Activated naive CD8-positive, alpha-beta T cell treated with anti-CD3 and anti-CD28 coated beads, Interleukin-2, amount 50 U/mL, for 24 hours (primary cell): ENCODE results near the gene FER.
"Not testable (repeated sequence)": the region's sequence is repeated elsewhere in the genome, so short reads cannot be mapped to it uniquely, and the experiment has no call there.

Source experiments
- ATAC-seq: fragments of 150-1000 bp; cut with Tn5 transposase; one replicate; pipeline ENCODE4 v1.10.0; 2021
- DNase-seq: peaks from one replicate; pipeline ENCODE4 v3.0.0; 2021
- H3K27ac Mint-ChIP-seq: one replicate; pipeline ENCODE4 v1.8.0; 2021; ENCODE audit warnings: mild to moderate bottlenecking, mixed read lengths
- H3K27me3 Mint-ChIP-seq: one replicate; pipeline ENCODE4 v1.8.0; 2021; ENCODE audit warnings: mixed read lengths
- H3K36me3 Mint-ChIP-seq: one replicate; pipeline ENCODE4 v1.8.0; 2021; ENCODE audit warnings: low read depth, mixed read lengths
- H3K4me1 Mint-ChIP-seq: one replicate; pipeline ENCODE4 v1.8.0; 2021; ENCODE audit warnings: mixed read lengths
- H3K4me3 Mint-ChIP-seq: one replicate; pipeline ENCODE4 v1.8.0; 2021; ENCODE audit warnings: mild to moderate bottlenecking, moderate library complexity, mixed read lengths
- H3K9me3 Mint-ChIP-seq: one replicate; pipeline ENCODE4 v1.8.0; 2021; ENCODE audit warnings: mixed read lengths

The FER gene

DNA sequence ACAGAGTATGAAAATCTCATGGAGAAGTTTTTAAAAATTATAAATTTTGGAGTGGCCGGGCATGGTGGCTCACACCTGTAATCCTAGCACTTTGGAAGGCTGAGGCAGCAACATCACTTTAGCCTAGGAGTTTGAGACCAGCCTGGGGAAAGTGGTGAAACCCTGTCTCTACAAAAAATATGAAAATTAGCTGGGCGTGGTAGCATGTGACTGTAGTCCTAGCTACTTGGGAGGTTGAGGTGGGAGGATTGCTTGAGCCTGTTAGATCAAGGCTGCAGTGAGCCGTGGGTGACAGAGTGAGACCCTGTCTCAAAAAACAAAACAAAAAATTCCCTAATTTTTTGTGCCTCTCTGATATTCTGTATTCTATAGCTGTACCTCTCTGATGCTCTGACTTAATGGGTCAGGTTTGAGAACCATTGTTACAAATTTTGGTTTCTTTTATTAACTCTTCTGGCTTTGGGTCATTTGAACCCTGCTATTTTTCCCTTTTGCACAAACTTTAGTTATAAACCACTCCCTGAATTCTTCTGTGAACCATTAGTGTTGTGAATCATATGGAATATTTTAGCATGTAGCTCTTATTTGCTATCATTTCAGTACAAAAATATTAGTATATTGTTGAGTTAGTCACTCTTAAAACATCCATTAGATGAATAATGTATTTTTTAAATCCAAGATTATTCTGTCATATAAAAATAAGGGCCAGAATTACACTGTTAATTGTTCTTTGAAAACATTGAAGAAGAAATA lies 51.0 kb downstream of the FER start:
- Mint-ChIP-seq H3K27me3 (no peaks in the 10 kb centered on the region), H3K4me3 (no peak overlapping the region), H3K36me3 (peaks cover 27% of the 10 kb centered on the region), H3K4me1 (peaks cover 7% of the 10 kb centered on the region), H3K9me3 (peaks cover 7% of the 10 kb centered on the region), H3K27ac (no peak overlapping the region)
- DNase-seq = no peak
- no peak for ATAC-seq

GRCh38 chr5:108801301-108801700 lies 53.6 kb downstream of the FER start:
- ATAC-seq (no peak), DNase-seq (no peak)
- peaks cover 7% of the 10 kb centered on the region for H3K4me1 Mint-ChIP-seq
- H3K9me3 Mint-ChIP-seq = peaks cover 14% of the 10 kb centered on the region
- H3K36me3 Mint-ChIP-seq = peaks cover 38% of the 10 kb centered on the region
- H3K27me3 Mint-ChIP-seq = no peaks in the 10 kb centered on the region
- no peak overlapping the region for H3K4me3 Mint-ChIP-seq
- H3K27ac Mint-ChIP-seq = no peak overlapping the region

- peak; percentile 93 for ATAC-seq
- DNase-seq = no peak
- no peaks in the 10 kb centered on the region for H3K27me3 Mint-ChIP-seq
- H3K36me3 Mint-ChIP-seq = peaks cover 38% of the 10 kb centered on the region
- H3K4me3 Mint-ChIP-seq = no peak overlapping the region
- H3K4me1 Mint-ChIP-seq = peaks cover 7% of the 10 kb centered on the region
- H3K9me3 Mint-ChIP-seq = peaks cover 18% of the 10 kb centered on the region
- H3K27ac Mint-ChIP-seq = no peak overlapping the region
Observed at GRCh38 chr5:108801776-108802175, 54.1 kb downstream of the FER start.

- Mint-ChIP-seq H3K9me3 (peaks cover 20% of the 10 kb centered on the region), H3K36me3 (peaks cover 14% of the 10 kb centered on the region), H3K27ac (no peak overlapping the region), H3K27me3 (no peaks in the 10 kb centered on the region), H3K4me3 (no peak overlapping the region), H3K4me1 (no peaks in the 10 kb centered on the region)
- no peak for ATAC-seq
- no peak for DNase-seq
Observed at GRCh38 chr5:108810717-108811116, 63.0 kb downstream of the FER start.

GRCh38 chr5:108813673-108814072 lies 66.0 kb downstream of the FER start:
- H3K27me3 Mint-ChIP-seq = no peaks in the 10 kb centered on the region
- H3K4me1 Mint-ChIP-seq = peaks cover 2% of the 10 kb centered on the region
- ATAC-seq (no peak), DNase-seq (no peak)
- H3K4me3 Mint-ChIP-seq = no peak overlapping the region
- peaks cover 2% of the 10 kb centered on the region for H3K36me3 Mint-ChIP-seq
- H3K27ac Mint-ChIP-seq = no peak overlapping the region
- H3K9me3 Mint-ChIP-seq = peaks cover 3% of the 10 kb centered on the region

DNA sequence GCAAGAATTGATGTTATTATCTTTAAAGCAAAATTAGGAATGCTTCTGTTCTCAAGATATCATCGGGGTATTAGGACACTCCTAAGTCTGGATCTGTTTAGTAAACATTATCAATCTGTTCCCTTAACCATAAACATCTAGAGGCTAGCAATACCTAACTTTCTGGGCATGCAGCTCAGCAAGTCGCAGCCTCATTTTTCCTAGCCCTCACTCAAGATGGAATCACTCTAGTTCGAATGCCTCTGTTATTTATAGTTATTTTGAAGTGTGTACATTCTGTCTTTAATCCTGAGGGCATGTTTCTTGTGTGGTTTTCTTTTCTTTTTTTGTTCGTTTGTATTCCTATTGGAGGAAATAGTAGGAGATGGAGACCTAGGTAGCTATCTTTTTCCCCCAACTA lies 66.9 kb downstream of the FER start:
- Mint-ChIP-seq H3K27me3 (no peaks in the 10 kb centered on the region), H3K4me3 (no peak overlapping the region), H3K4me1 (peaks cover 2% of the 10 kb centered on the region), H3K27ac (no peak overlapping the region), H3K36me3 (no peaks in the 10 kb centered on the region), H3K9me3 (peaks cover 3% of the 10 kb centered on the region)
- ATAC-seq = no peak
- no peak for DNase-seq

- no peaks in the 10 kb centered on the region for H3K27me3 Mint-ChIP-seq
- H3K27ac Mint-ChIP-seq = no peak overlapping the region
Observed at GRCh38 chr5:108818613-108819272, 71.0 kb downstream of the FER start.

DNA sequence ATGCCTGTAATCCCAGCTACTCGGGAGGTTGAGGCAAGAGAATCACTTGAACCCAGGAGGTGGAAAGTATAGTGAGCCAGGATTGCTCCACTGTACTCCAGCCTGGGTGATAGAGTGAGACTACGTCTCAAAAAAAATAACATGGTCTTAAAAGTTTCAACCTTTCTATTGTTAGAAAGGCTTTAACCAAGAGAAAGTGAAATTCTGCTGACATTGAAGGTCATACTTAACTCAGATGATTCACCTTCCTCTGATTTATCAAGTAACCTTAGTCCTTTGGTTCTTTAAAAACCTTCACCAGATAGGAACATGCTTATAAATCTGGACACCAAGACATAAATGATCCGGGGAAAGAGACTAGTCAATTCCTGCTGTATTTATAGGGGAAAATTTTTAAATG lies 73.3 kb downstream of the FER start:
- no peak overlapping the region for H3K4me3 Mint-ChIP-seq
- no peak overlapping the region for H3K27ac Mint-ChIP-seq
- peaks cover 9% of the 10 kb centered on the region for H3K9me3 Mint-ChIP-seq
- H3K4me1 Mint-ChIP-seq = peaks cover 2% of the 10 kb centered on the region
- DNase-seq (no peak), ATAC-seq (no peak)
- H3K27me3 Mint-ChIP-seq = no peaks in the 10 kb centered on the region
- H3K36me3 Mint-ChIP-seq = peaks cover 2% of the 10 kb centered on the region

More at GRCh38 chr5:108818613-108819272, 71.0 kb downstream of the FER start:
- Mint-ChIP-seq H3K9me3 (peaks cover 9% of the 10 kb centered on the region), H3K4me3 (no peak overlapping the region), H3K4me1 (peaks cover 2% of the 10 kb centered on the region), H3K36me3 (peaks cover 2% of the 10 kb centered on the region)
- ATAC-seq = peak; percentile 100
- DNase-seq = no peak

GRCh38 chr5:108822211-108822947 lies 74.7 kb downstream of the FER start:
- H3K27ac Mint-ChIP-seq = no peak overlapping the region
- peaks cover 2% of the 10 kb centered on the region for H3K4me1 Mint-ChIP-seq
- no peak overlapping the region for H3K4me3 Mint-ChIP-seq
- no peak for ATAC-seq
- peaks cover 9% of the 10 kb centered on the region for H3K9me3 Mint-ChIP-seq
- DNase-seq = no peak
- no peaks in the 10 kb centered on the region for H3K27me3 Mint-ChIP-seq
- H3K36me3 Mint-ChIP-seq = peaks cover 2% of the 10 kb centered on the region

- peaks cover 4% of the 10 kb centered on the region for H3K9me3 Mint-ChIP-seq
- no peak overlapping the region for H3K4me3 Mint-ChIP-seq
- DNase-seq (no peak), ATAC-seq (no peak)
- no peaks in the 10 kb centered on the region for H3K27me3 Mint-ChIP-seq
- H3K27ac Mint-ChIP-seq = no peak overlapping the region
- no peaks in the 10 kb centered on the region for H3K4me1 Mint-ChIP-seq
- no peaks in the 10 kb centered on the region for H3K36me3 Mint-ChIP-seq
Observed at GRCh38 chr5:108827131-108827530, 79.4 kb downstream of the FER start.

GRCh38 chr5:108830705-108831276 lies 83.1 kb downstream of the FER start:
- no peak for ATAC-seq
- no peak for DNase-seq
- Mint-ChIP-seq H3K4me3 (no peak overlapping the region), H3K36me3 (no peaks in the 10 kb centered on the region), H3K4me1 (no peaks in the 10 kb centered on the region), H3K27ac (no peak overlapping the region), H3K9me3 (no peaks in the 10 kb centered on the region), H3K27me3 (no peaks in the 10 kb centered on the region)

DNA sequence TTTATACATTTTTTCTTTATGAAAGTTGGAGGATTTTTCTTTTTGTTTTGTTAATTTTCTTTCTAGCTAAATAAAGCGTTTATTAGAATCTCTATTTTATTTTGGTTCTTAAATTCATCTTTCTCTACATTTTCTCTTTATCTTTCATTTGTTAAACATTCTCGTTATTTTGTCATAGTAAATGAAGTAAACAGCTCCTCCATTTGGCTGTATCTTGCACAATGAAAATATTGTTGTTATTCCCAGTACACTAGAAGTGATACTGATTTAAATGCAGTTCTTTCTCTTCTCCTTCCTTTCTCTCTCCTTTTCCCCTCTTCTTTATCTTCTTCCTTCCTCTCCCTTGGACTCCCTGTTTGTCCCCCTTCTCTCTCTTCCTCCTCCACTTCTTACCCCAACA lies 88.8 kb downstream of the FER start:
- no peak overlapping the region for H3K4me3 Mint-ChIP-seq
- DNase-seq (no peak), ATAC-seq (no peak)
- H3K4me1 Mint-ChIP-seq = no peaks in the 10 kb centered on the region
- H3K27ac Mint-ChIP-seq = no peak overlapping the region
- no peaks in the 10 kb centered on the region for H3K9me3 Mint-ChIP-seq
- H3K27me3 Mint-ChIP-seq = no peaks in the 10 kb centered on the region
- H3K36me3 Mint-ChIP-seq = peaks cover 4% of the 10 kb centered on the region

DNA sequence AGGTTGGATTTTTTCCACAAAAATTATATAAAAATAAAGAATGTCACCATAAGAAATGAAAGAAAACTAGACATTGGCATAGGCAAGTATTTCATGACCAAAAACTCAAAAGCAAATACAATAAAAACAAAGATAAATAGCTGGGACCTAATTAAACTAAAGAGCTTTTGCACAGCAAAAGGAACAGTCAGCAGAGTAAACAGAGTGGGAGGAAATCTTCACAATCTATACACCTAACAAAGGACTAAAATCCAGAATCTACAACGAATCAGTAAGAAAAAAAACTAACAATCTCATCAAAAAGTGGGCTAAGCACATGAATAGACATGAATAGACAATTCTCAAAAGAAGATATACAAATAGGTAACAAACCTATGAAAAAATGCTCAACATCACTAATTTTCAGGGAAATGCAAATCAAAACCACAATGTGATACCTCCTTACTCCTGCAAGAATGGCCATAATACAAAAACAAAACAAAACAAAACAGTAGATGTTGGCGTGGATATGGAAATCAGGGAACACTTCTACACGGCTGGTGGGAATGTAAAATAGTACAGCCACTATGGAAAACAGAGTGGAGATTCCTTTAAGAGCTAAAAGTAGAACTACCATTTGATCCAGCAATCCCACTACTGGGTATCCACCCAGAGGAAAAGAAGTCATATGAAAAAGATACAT lies 94.7 kb downstream of the FER start:
- H3K36me3 Mint-ChIP-seq = peaks cover 20% of the 10 kb centered on the region
- H3K4me3 Mint-ChIP-seq, ATAC-seq, H3K4me1 Mint-ChIP-seq, H3K9me3 Mint-ChIP-seq, DNase-seq, H3K27ac Mint-ChIP-seq, H3K27me3 Mint-ChIP-seq: not testable (repeated sequence)

- not testable (repeated sequence) for ATAC-seq, H3K27me3 Mint-ChIP-seq, H3K9me3 Mint-ChIP-seq, H3K4me3 Mint-ChIP-seq, H3K27ac Mint-ChIP-seq, H3K4me1 Mint-ChIP-seq, H3K36me3 Mint-ChIP-seq, DNase-seq
Observed at GRCh38 chr5:108851129-108851528, 103.4 kb downstream of the FER start.
